Dendritic cell treated with granulocyte-macrophage colony-stimulating factor and Interleukin-4, amounts not matched to agents 40 ng/mL and 50 ng/mL, for 4 days (primary cell): Measurements from ENCODE around the gene BOC.

Experiments
- H3K27ac Mint-ChIP-seq: one replicate; pipeline ENCODE4 v1.8.0; 2022; ENCODE audit warnings: mild to moderate bottlenecking, mixed read lengths
- H3K27me3 Mint-ChIP-seq: one replicate; pipeline ENCODE4 v1.8.0; 2022; ENCODE audit warnings: mild to moderate bottlenecking, mixed read lengths
- H3K36me3 Mint-ChIP-seq: one replicate; pipeline ENCODE4 v1.8.0; 2022; ENCODE audit warnings: low read depth, mixed read lengths
- H3K4me1 Mint-ChIP-seq: one replicate; pipeline ENCODE4 v1.8.0; 2022; ENCODE audit warnings: low read depth, mixed read lengths
- H3K4me3 Mint-ChIP-seq: one replicate; pipeline ENCODE4 v1.8.0; 2022; ENCODE audit warnings: mild to moderate bottlenecking, moderate library complexity, mixed read lengths
- H3K9me3 Mint-ChIP-seq: one replicate; pipeline ENCODE4 v1.8.0; 2022; ENCODE audit warnings: mixed read lengths
- intact Hi-C: fragments of 100-400 bp; cut with micrococcal nuclease; formaldehyde crosslinking; loops from one replicate; pipeline ENCODE4 v1.15.0; 2022

Gene BOC

GRCh38 chr3:113276751-113277080 is 65.4 kb downstream of the BOC start:
- Mint-ChIP-seq H3K4me3 (no peak overlapping the region), H3K27me3 (no peaks in the 10 kb centered on the region), H3K27ac (peak overlapping the region; percentile 94), H3K4me1 (peaks cover 54% of the 10 kb centered on the region), H3K36me3 (no peaks in the 10 kb centered on the region), H3K9me3 (no peaks in the 10 kb centered on the region)
- intact Hi-C loops = loop anchor here (5.0 kb wide), 1 partner anchor 59 kb away; no protein-coding TSS in a partner anchor

DNA sequence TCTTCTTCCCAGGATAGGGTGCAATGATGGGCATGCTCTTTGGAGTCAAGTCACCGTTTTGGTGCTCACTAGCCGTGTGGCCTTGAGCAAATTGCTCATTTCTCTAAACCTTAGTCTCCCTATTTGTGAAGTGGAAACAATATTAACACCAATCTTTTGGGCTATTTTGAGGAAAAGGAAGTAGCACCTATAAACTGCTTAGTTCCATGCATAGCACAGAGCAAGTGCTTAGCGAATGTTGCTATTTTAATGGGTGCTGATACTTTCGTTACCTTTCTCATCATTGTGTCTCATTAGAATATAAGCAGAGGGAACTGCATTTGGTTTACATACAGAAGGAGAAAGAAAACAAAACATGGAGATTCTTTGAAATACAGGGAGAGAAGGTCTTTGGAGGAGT is 66.1 kb downstream of the BOC start:
- intact Hi-C loops = loop anchor here (5.0 kb wide), 1 partner anchor 60 kb away; no protein-coding TSS in a partner anchor
- Mint-ChIP-seq H3K9me3 (no peaks in the 10 kb centered on the region), H3K27me3 (peaks cover 7% of the 10 kb centered on the region), H3K36me3 (no peaks in the 10 kb centered on the region), H3K27ac (peak overlapping the region; percentile 94), H3K4me3 (no peak overlapping the region), H3K4me1 (peaks cover 54% of the 10 kb centered on the region)

GRCh38 chr3:113277941-113278598 is 66.7 kb downstream of the BOC start:
- H3K9me3 Mint-ChIP-seq = no peaks in the 10 kb centered on the region
- intact Hi-C loops = loop anchor here (5.0 kb wide), 1 partner anchor 61 kb away; no protein-coding TSS in a partner anchor
- H3K4me3 Mint-ChIP-seq = no peak overlapping the region

GRCh38 chr3:113278599-113278955 is 67.2 kb downstream of the BOC start:
- H3K27ac Mint-ChIP-seq = peak overlapping the region; percentile 94

More at GRCh38 chr3:113277941-113278598, 66.7 kb downstream of the BOC start:
- peaks cover 9% of the 10 kb centered on the region for H3K27me3 Mint-ChIP-seq
- H3K36me3 Mint-ChIP-seq = no peaks in the 10 kb centered on the region
- peak overlapping the region; percentile 94 for H3K27ac Mint-ChIP-seq
- H3K4me1 Mint-ChIP-seq = peaks cover 54% of the 10 kb centered on the region

GRCh38 chr3:113279686-113280085 is 68.3 kb downstream of the BOC start:
- H3K36me3 Mint-ChIP-seq = no peaks in the 10 kb centered on the region
- H3K4me1 Mint-ChIP-seq = peaks cover 49% of the 10 kb centered on the region
- no peaks in the 10 kb centered on the region for H3K9me3 Mint-ChIP-seq
- intact Hi-C loops = loop anchor here (5.0 kb wide), 1 partner anchor 62 kb away; no protein-coding TSS in a partner anchor
- H3K27me3 Mint-ChIP-seq = peaks cover 9% of the 10 kb centered on the region
- no peak overlapping the region for H3K27ac Mint-ChIP-seq
- H3K4me3 Mint-ChIP-seq = no peak overlapping the region

More at GRCh38 chr3:113278599-113278955, 67.2 kb downstream of the BOC start:
- H3K9me3 Mint-ChIP-seq = no peaks in the 10 kb centered on the region
- no peak overlapping the region for H3K4me3 Mint-ChIP-seq
- H3K27me3 Mint-ChIP-seq = peaks cover 9% of the 10 kb centered on the region
- H3K36me3 Mint-ChIP-seq = no peaks in the 10 kb centered on the region
- intact Hi-C loops = loop anchor here (5.0 kb wide), 1 partner anchor 61 kb away; no protein-coding TSS in a partner anchor
- H3K4me1 Mint-ChIP-seq = peaks cover 54% of the 10 kb centered on the region

DNA sequence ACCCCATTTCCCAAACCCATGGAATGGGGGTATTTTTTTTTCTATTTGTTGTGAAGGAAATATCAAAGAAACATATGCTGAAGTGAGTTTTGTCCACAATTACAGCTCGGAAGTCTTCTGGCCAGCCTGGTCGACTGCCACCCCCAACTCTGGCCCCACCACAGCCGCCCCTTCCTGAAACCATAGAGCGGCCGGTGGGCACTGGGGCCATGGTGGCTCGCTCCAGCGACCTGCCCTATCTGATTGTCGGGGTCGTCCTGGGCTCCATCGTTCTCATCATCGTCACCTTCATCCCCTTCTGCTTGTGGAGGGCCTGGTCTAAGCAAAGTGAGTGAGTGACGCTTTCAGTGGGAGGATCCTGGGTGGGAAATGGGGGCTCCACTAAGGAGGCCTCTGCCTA is 71.9 kb downstream of the BOC start:
- Mint-ChIP-seq H3K9me3 (no peaks in the 10 kb centered on the region), H3K27ac (no peak overlapping the region), H3K4me1 (peaks cover 20% of the 10 kb centered on the region), H3K36me3 (no peaks in the 10 kb centered on the region), H3K27me3 (peaks cover 9% of the 10 kb centered on the region), H3K4me3 (no peak overlapping the region)
- intact Hi-C loops = no loop called here

DNA sequence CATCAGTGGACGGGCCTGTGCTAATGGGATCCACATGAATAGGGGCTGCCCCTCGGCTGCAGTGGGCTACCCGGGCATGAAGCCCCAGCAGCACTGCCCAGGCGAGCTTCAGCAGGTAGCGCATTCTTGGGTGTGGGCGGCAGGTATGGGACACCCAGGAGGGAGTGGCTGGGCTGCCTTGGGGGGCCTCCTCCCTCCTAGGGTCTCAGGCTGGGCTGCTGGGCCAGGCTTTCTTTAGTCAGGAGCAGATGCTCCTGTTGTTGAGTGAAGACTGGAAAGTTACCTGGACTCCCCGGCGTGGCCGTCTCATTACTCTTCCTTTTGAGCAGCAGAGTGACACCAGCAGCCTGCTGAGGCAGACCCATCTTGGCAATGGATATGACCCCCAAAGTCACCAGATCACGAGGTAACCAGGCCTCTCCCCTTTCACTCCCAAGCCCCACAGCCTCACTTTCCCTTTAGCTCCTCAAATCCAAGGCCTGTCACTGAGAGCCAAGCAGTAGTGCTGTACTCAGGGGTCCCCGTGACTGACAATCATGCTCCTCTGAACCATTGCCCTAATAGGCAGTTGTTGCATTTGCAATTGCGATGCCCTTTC is 73.2 kb downstream of the BOC start:
- intact Hi-C loops = loop anchor here (5.0 kb wide), 1 partner anchor 463 kb away; the partner anchor contains the start of genes ATP6V1A and NAA50
- H3K27ac Mint-ChIP-seq = no peak overlapping the region
- H3K36me3 Mint-ChIP-seq = no peaks in the 10 kb centered on the region
- H3K4me3 Mint-ChIP-seq = no peak overlapping the region
- peaks cover 12% of the 10 kb centered on the region for H3K4me1 Mint-ChIP-seq
- H3K9me3 Mint-ChIP-seq = no peaks in the 10 kb centered on the region
- H3K27me3 Mint-ChIP-seq = peaks cover 9% of the 10 kb centered on the region

GRCh38 chr3:113285226-113285625 is 73.9 kb downstream of the BOC start:
- H3K27ac Mint-ChIP-seq = no peak overlapping the region
- peaks cover 12% of the 10 kb centered on the region for H3K4me1 Mint-ChIP-seq
- intact Hi-C loops = loop anchor here (5.0 kb wide), 1 partner anchor 462 kb away; the partner anchor contains the start of genes ATP6V1A and NAA50

GRCh38 chr3:113285741-113286140 is 74.4 kb downstream of the BOC start:
- intact Hi-C loops = loop anchor here (5.0 kb wide), 1 partner anchor 462 kb away; the partner anchor contains the start of genes ATP6V1A and NAA50
- Mint-ChIP-seq H3K27ac (no peak overlapping the region), H3K4me3 (no peak overlapping the region), H3K36me3 (no peaks in the 10 kb centered on the region), H3K4me1 (peaks cover 11% of the 10 kb centered on the region), H3K9me3 (no peaks in the 10 kb centered on the region), H3K27me3 (peaks cover 9% of the 10 kb centered on the region)

More at GRCh38 chr3:113285226-113285625, 73.9 kb downstream of the BOC start:
- no peaks in the 10 kb centered on the region for H3K36me3 Mint-ChIP-seq
- no peaks in the 10 kb centered on the region for H3K9me3 Mint-ChIP-seq
- H3K27me3 Mint-ChIP-seq = peaks cover 9% of the 10 kb centered on the region
- no peak overlapping the region for H3K4me3 Mint-ChIP-seq

GRCh38 chr3:113286524-113286923 is 75.2 kb downstream of the BOC start:
- intact Hi-C loops = loop anchor here (5.0 kb wide), 1 partner anchor 461 kb away; the partner anchor contains the start of genes ATP6V1A and NAA50
- Mint-ChIP-seq H3K4me1 (peaks cover 8% of the 10 kb centered on the region), H3K9me3 (no peaks in the 10 kb centered on the region), H3K4me3 (no peak overlapping the region), H3K27ac (no peak overlapping the region), H3K36me3 (no peaks in the 10 kb centered on the region), H3K27me3 (peaks cover 9% of the 10 kb centered on the region)

GRCh38 chr3:113287111-113287802 is 75.9 kb downstream of the BOC start:
- H3K9me3 Mint-ChIP-seq = no peaks in the 10 kb centered on the region
- peaks cover 4% of the 10 kb centered on the region for H3K27me3 Mint-ChIP-seq
- H3K36me3 Mint-ChIP-seq = no peaks in the 10 kb centered on the region
- peaks cover 8% of the 10 kb centered on the region for H3K4me1 Mint-ChIP-seq
- no peak overlapping the region for H3K27ac Mint-ChIP-seq
- no peak overlapping the region for H3K4me3 Mint-ChIP-seq
- intact Hi-C loops = loop anchor here (5.0 kb wide), 1 partner anchor 460 kb away; the partner anchor contains the start of genes ATP6V1A and NAA50

DNA sequence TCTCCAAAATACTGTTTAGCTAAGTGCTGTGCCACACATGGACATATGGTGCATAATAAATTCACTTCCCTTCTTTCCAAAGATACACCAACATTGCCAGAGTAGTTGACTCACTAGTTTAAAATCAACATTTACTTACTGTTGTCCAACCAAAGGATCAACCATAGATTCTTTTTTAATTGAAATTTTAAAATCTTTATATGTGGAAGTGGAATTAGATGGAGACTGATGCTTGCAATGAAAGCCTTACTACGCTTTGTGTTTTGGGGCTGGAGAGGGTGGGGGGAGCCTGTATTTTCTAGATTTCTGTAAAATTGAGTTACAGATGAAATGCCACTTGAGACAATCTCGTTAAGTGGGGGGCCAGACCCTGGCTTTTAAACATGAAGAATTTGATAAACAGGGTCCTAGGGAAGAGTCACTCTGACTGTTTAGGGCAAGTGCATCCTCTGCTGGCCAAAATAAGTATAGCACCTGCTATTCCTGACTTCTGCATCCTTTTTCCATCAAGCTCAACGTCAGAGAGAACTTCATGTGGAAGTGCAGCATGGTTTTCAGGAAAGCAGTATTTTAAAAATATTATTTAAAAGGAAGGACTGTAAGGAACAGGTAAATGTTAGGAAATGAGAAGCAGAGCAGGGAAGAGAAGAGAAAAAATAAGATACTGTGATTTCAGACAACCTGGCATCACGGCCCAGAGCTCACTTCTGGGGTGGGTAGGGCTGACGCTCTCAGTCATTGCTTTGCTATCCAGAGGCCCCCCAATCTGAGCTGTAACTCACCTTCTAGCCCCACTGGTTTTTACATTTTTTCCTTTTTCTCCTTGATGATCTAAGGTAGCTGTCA is 76.7 kb downstream of the BOC start:
- no peaks in the 10 kb centered on the region for H3K27me3 Mint-ChIP-seq
- intact Hi-C loops = loop anchor here (1.0 to 5.0 kb wide), 3 partner anchors 152 to 459 kb away; partner anchors contain the start of genes ATP6V1A and NAA50
- no peak overlapping the region for H3K27ac Mint-ChIP-seq
- peaks cover 8% of the 10 kb centered on the region for H3K4me1 Mint-ChIP-seq
- no peaks in the 10 kb centered on the region for H3K9me3 Mint-ChIP-seq
- no peaks in the 10 kb centered on the region for H3K36me3 Mint-ChIP-seq
- H3K4me3 Mint-ChIP-seq = no peak overlapping the region

DNA sequence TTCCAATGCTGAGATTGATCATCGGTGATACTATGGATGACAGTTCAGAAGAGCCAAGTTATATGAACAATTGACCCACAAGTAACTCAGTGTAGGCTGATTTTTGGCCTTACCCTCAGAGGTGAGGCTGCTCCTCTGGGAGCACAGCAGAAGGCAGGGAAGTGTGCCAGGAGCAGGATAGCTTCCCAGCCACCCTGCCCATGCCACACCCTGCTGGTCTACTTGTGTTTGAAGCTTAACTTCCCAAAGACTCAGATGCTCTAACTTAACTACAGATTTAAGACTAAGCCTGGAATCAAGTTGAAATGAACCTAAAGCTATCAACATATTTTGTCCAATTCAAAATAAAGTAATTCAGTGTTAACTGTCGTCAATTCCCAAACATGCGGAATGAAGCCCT is 77.5 kb downstream of the BOC start:
- intact Hi-C loops = loop anchor here (1.0 to 5.0 kb wide), 3 partner anchors 153 to 458 kb away; partner anchors contain the start of genes ATP6V1A and NAA50
- H3K9me3 Mint-ChIP-seq = no peaks in the 10 kb centered on the region
- no peak overlapping the region for H3K27ac Mint-ChIP-seq
- no peak overlapping the region for H3K4me3 Mint-ChIP-seq
- H3K27me3 Mint-ChIP-seq = no peaks in the 10 kb centered on the region
- H3K36me3 Mint-ChIP-seq = no peaks in the 10 kb centered on the region
- peaks cover 8% of the 10 kb centered on the region for H3K4me1 Mint-ChIP-seq
